Skeletal muscle cell (primary cell): ENCODE results near the gene ITGB1BP2.
"Not testable (repeated sequence)": the region's sequence is repeated elsewhere in the genome, so short reads cannot be mapped to it uniquely, and the experiment has no call there.

Source experiments
- DNase-seq: peaks from one replicate; pipeline ENCODE4 v3.0.0-alpha.2; 2010; ENCODE audit warnings: low read depth
- H3K4me3 ChIP-seq: 2 replicates; pipeline ENCODE4 v1.5.1; 2011; ENCODE audit warnings: low read depth, mild to moderate bottlenecking, control low read depth, low read length, moderate library complexity

Gene ITGB1BP2

DNA sequence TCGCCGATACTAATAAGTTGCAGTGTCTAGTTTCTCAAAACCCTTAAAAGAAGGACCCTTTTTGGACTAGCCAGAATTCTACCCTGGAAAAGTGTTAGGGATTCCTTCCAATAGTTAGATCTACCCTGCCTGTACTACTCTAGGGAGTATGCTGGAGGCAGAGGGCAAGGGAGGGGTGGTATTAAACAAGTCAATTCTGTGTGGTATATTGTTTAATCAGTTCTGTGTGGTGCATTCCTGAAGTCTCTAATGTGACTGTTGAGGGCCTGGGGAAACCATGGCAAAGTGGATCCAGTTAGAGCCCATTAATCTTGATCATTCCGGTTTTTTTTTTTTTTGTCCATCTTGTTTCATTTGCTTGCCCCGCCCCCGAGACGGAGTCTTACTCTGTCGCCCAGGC, 1.5 kb upstream of the ITGB1BP2 start:
- not testable (repeated sequence) for DNase-seq, H3K4me3 ChIP-seq

DNA sequence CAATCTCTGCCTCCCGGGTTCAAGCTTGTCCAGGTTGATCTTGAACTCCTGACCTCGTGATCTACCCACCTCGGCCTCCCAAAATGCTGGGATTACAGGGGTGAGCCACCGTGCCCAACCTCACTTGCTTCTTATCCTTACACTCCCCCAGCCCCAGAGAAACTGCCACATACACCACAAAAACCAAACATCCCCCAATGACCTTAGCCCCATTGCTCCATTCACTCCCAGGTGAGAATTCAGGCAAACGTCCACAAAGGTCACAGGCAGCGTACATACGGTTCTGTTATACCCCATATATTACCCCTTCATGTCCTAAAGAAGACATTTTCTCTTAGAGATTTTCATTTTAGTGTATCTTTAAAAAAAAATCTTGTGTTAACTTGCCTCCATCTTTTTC, 1.1 kb upstream of the ITGB1BP2 start:
- DNase-seq, H3K4me3 ChIP-seq: not testable (repeated sequence)

DNA sequence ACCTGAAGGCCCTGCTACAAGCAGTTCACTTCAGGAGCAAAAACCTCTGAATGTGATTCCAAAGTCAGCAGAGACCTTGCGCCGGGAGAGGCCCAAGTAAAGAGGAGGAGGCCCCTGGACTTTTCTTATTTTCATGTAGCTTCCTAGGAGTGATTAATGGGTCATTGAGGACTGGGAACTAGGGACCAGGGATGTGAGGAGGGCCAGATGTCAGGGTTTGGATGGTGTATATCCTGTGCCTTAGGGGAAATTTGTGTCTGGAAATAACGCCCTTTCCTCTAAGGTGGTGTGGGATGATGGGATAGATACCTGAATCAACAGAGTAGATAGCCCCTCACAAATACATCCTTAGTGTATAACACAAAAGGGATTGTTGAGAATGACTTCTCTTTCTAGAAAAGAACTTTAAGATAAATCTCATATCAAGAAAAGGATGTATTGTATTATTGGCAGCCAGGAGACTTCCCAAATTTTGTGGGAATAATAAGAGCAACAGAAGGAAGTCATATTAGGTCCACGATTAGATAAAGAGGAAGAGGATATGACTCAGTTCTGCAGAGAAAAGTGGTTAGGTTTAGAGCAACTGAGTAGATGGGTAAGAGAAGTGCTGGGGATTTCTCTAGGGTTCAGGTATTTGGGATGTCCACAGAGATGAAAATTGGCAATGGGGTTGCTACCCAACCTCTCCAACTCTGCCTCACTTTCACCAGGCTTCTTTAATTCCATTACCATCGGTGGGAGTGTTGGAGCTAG, 1.1 kb downstream of the ITGB1BP2 start:
- no peak for DNase-seq
- no peak overlapping the region for H3K4me3 ChIP-seq

DNA sequence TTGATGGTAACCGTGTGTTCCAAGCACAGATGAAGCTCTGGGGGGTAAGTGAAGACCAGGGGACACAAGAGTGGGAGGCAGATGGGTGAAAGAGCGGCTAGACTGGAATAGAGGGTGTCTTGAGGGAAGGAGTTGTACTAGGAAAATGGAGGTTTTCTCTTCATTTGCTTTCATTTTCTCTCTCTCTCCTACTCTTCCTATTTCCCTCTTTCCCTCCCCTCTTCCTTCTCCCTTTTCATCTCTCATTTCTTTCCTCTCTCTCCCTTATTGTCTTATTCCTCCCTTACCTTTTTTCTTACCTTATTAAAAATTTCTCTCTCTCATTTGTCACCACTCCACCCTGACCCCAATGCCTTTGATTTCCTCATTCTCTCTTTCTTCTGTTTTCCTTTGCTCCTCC, 3.0 kb downstream of the ITGB1BP2 start:
- DNase-seq: no peak
- no peak overlapping the region for H3K4me3 ChIP-seq

DNA sequence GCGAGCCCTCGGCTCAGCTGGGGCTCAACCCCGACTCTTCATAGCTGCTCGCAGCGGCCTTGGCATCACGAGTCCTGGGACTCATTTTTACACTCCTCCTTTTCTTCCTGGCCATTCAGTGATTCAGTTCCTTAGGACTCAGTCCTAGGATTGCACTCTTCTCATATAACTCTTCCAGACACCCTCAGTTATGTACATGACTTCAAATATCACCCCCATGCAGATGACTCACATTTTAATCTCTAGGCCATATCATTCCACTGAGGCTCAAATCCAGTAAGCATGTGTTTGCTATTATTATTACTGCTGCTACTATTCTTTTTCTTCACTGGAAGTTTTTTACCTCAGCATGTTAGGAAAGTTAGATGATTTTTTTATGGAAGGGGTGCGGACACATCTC, 14.4 kb downstream of the ITGB1BP2 start:
- DNase-seq: no peak

DNA sequence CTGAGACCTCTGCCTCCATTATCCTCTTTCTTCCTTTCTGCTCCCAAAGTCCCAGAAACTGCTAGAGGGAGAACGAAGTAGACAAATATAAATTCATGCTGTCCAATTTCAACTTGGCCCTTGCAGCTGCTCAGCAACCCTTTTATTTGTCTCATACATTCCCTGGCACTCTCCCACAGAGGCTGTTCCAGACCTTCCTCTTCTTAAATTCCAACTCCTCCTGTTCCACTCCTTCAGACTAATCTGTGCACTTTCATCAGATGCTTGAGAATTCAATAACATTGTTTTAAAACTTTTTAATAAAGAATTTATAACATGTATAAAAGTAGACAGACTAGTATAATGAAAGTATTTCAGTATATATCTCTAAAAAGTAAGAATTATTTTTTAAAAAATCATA, 15.4 kb downstream of the ITGB1BP2 start:
- not testable (repeated sequence) for H3K4me3 ChIP-seq, DNase-seq

More for the DNA sequence above, 14.4 kb downstream of the ITGB1BP2 start:
- H3K4me3 ChIP-seq: no peak overlapping the region

DNA sequence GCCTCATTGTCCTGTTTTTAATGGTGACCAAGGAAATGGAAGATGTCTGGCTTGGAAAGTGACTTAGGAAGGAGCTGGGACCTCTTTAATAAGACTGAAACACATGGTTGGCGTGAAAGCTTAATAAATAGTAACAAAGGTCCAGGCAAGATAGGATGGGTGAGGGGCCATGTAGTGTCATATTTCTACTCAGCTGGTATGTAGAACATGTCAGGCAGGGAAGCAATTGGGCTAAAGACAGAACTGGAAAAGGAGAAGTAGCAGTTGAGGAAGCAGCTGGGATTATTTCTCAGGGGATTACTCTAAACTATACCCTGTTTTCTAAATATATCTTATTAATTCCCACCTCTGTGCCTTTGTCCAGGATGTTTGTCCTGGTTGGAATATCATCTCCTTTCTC, 18.6 kb downstream of the ITGB1BP2 start:
- no peak for DNase-seq
- no peak overlapping the region for H3K4me3 ChIP-seq

DNA sequence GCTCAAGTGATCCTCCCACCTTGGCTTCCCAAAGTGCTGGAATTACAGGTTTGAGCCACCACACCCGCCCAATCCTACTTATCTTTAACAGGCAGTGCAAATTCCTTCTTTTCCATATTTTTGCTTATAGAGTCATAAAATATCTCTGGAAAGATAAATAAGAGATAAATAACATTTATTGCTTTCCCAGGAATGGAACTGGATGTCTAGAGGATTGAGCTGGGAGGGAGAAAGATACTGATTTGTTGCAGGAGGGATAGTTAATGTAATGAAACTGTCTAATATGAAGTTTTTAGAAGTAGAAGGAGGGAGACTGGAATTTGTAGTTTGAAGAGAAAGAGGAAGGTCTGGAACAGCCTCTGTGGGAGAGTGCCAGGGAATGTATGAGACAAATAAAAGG, 20.2 kb downstream of the ITGB1BP2 start:
- H3K4me3 ChIP-seq: no peak overlapping the region
- no peak for DNase-seq

DNA sequence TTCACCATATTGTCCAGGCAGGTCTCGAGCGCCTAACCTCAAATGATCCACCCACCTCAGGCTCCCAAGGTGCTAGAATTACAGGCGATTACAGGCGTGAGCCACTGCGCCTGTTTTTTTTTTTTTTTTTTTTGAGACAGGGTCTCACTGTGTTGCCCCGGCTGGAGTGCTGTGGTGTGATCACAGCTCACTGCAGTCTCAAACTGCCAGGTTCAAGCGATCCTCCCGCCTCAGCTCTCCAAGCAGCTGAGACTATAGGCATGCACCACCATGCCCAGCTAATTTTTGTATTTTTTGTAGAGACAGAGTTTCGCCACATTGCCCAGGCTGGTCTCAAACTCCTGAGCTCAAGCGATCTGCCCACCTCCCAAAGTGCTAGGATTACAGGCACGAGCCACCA, 22.9 kb downstream of the ITGB1BP2 start:
- H3K4me3 ChIP-seq, DNase-seq: not testable (repeated sequence)

DNA sequence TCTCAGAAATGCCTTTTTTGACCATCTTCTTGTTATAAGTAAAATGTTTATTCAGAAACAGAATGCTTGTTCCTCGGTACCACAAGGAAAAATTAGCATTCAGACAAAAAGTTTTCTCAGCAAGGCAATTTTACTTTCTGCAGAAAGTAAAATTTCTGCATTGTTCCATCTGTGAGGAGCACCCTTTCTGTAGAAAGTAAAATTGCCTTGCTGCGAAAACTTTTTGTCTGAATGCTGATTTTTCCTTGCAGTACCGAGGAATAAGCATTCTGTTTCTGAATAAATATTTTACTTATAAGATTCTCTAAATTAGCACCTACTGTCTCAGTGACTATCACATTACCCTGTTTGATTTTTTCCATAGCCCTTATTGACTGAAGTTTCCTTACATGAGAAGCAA, 24.8 kb downstream of the ITGB1BP2 start:
- no peak overlapping the region for H3K4me3 ChIP-seq
- DNase-seq: no peak

DNA sequence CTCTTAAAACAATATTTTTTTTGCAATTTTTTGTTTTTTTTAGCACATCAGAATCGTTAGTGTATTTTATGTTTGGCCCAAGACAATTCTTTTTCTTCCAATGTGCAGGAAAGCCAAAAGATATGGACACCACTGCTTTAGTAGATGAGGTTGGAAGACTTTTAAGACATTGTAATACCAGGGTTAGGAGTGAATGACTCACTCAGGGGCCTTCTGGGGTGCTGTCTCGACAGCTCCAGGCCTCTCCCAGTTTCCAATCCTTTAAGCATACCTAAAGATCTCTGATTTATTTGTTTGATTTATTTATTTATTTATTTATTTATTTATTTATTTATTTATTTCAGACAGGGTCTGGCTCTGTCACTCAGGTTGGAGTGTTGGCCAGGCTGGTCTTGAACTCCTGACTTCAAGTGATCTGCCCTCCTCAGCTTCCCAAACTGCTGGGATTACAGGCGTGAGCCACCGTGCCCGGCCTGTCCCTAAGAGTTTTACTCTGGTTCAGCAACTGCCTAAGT, 47.7 kb downstream of the ITGB1BP2 start:
- not testable (repeated sequence) for H3K4me3 ChIP-seq, DNase-seq

DNA sequence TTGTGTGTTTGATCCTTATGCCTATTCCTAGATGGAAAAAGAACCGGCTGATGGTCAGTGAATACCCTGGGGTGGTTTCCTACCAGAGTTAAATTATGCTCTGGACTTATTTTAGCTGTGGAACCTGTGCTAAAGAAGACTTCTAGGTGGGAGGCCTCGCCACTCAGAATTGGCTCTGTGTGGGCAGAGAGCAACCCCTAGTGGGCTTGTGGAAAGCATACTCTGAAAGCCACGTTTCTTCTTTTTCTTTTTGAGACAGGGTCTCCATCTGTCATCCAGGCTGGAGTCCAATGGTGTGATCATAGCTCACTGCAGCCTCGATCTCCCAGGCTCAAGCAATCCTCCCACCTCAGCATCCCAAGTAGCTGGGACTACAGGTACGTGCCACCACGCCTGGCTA, 48.3 kb downstream of the ITGB1BP2 start:
- not testable (repeated sequence) for H3K4me3 ChIP-seq, DNase-seq

DNA sequence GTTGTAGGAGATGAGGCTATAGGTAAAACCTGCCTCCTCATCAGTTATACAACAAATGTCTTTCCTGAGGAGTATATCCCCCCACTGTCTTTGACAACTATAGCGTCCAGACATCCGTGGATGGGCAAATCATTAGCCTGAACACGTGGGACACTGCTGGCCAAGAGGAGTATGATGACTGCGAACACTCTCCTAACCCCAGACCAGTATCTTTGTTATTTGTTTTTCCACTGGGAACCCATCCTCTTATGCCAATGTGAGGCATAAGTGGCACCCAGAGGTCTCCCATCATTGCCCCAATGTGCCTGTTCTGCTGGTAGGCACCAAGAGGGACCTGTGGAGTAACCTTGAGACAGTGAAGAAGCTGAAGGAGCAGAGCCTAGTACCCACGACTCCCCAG, 50.9 kb downstream of the ITGB1BP2 start:
- H3K4me3 ChIP-seq, DNase-seq: not testable (repeated sequence)
